Measurements from ENCODE around the gene MYO18B.

DNA sequence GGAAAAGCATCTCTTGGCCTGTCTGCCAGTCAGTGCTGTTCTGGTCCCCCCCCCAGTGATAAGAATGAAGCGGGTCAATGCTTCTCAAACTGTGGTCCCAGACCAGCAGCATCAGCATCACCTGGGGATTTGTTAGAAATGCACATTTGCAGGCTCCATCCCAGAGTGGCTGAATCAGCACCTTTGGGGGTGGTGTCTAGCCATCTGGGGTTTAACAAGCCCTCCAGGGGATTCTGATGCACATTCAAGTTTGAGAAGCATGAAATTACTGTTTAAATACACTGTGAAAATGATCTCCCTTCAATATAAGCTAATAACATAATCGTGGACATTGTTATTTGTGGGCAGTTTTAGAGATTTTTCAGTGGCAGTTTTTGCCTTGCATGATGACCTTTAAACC lies 133.5 kb downstream of the MYO18B start:
- TF ChIP-seq, protein P1, sequence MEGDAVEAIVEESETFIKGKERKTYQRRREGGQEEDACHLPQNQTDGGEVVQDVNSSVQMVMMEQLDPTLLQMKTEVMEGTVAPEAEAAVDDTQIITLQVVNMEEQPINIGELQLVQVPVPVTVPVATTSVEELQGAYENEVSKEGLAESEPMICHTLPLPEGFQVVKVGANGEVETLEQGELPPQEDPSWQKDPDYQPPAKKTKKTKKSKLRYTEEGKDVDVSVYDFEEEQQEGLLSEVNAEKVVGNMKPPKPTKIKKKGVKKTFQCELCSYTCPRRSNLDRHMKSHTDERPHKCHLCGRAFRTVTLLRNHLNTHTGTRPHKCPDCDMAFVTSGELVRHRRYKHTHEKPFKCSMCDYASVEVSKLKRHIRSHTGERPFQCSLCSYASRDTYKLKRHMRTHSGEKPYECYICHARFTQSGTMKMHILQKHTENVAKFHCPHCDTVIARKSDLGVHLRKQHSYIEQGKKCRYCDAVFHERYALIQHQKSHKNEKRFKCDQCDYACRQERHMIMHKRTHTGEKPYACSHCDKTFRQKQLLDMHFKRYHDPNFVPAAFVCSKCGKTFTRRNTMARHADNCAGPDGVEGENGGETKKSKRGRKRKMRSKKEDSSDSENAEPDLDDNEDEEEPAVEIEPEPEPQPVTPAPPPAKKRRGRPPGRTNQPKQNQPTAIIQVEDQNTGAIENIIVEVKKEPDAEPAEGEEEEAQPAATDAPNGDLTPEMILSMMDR (IDR thresholded peaks at IDR 0.05 in 2 of 3, conservative IDR thresholded peaks at IDR 0.05 in 1 of 3; ENCODE audit: borderline replicate concordance in 1 of 3, insufficient read depth in 1 of 3, low read depth in 2 of 3, low read length in 2 of 3), result no peak
- no peak for TF ChIP-seq POLR2A (IDR thresholded peaks at IDR 0.05; ENCODE audit: borderline replicate concordance, extremely low read depth, insufficient read depth, insufficient read length)
- TF ChIP-seq EZH2 (IDR thresholded peaks at IDR 0.05), result no peak
- TF ChIP-seq, protein P2, sequence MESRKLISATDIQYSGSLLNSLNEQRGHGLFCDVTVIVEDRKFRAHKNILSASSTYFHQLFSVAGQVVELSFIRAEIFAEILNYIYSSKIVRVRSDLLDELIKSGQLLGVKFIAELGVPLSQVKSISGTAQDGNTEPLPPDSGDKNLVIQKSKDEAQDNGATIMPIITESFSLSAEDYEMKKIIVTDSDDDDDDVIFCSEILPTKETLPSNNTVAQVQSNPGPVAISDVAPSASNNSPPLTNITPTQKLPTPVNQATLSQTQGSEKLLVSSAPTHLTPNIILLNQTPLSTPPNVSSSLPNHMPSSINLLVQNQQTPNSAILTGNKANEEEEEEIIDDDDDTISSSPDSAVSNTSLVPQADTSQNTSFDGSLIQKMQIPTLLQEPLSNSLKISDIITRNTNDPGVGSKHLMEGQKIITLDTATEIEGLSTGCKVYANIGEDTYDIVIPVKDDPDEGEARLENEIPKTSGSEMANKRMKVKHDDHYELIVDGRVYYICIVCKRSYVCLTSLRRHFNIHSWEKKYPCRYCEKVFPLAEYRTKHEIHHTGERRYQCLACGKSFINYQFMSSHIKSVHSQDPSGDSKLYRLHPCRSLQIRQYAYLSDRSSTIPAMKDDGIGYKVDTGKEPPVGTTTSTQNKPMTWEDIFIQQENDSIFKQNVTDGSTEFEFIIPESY (IDR thresholded peaks at IDR 0.05; ENCODE audit: extremely low read depth, insufficient replicate concordance, low read length), result no peak
- TF ChIP-seq, protein P3, sequence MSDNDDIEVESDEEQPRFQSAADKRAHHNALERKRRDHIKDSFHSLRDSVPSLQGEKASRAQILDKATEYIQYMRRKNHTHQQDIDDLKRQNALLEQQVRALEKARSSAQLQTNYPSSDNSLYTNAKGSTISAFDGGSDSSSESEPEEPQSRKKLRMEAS (IDR thresholded peaks at IDR 0.05), result no peak
- TF ChIP-seq EZH2phosphoT487 (IDR thresholded peaks at IDR 0.05; ENCODE audit: borderline replicate concordance), result no peak
- no peak for TF ChIP-seq TCF7L2 (IDR thresholded peaks at IDR 0.05; ENCODE audit: borderline replicate concordance, extremely low read depth, insufficient read depth, insufficient read length)
